Brain pericyte (primary cell): Measurements from ENCODE around the gene KRTAP20-3.

Experiments used
- DNase-seq: peaks from one replicate; pipeline ENCODE4 v3.0.0-alpha.2; 2012; ENCODE audit warnings: low read depth, low spot score

Gene KRTAP20-3

GRCh38 chr21:30642564-30642963 is at the start of gene KRTAP20-3:
KRTAP20-3 (plus strand) TSS chr21:30642864.
- DNase-seq: no peak

DNA sequence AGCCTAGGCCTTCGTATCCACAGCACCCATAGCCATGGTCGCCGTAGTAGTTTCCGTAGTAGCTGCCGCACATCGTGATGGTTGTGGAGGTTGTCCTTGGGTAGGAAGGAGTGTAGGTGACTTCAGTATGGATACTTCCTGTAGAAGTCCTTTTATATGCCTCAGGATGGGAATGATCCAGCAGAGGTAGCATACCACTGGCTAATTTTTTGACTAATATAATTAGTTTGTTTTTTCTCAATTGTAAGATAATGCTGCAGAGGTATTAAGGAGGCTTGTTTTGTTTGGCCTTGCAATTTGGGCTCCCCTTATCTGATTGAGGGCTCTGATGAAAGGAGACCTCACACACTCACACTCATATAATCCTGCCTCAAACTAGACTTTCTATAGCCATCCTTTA is 43.9 kb upstream of the KRTAP20-3 start, which contains the start of gene KRTAP6-2:
Gene KRTAP6-2 (minus strand): TSS at position 101 of the 400 bp plus-strand sequence. CDS start 28 bp downstream, at position 73.
- no peak for DNase-seq

GRCh38 chr21:30600787-30601186 is 41.9 kb upstream of the KRTAP20-3 start, which contains the start of gene KRTAP22-1:
KRTAP22-1 (plus strand) TSS chr21:30601087.
- DNase-seq: no peak

DNA sequence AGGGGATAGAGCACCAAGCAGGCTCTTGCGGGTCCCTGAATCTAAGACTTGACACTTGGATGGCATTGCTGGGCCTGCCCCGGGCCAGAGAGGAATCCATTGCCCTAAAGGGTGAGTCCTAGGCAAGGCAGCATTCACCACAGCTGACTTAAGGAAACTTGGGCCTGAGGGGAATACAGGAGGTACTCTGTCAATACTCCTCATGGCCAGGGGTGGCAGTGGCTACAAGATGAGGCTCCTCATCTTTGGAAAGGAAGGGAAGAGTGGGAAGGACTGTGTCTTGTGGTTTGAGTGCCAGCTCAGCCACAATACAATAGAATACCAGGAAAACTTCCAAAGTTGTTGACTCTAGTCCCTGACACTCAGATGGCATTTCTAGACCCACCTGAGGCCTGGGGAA is 36.7 kb upstream of the KRTAP20-3 start:
- no peak for DNase-seq

- DNase-seq: no peak
These were observed 30.5 kb upstream of the KRTAP20-3 start for GRCh38 chr21:30612132-30612531.

GRCh38 chr21:30613836-30614235 is 28.8 kb upstream of the KRTAP20-3 start, which contains the start of gene KRTAP6-1:
KRTAP6-1 (minus strand) TSS chr21:30613930; CDS start chr21:30613904, 26 bp downstream.
- DNase-seq: no peak

DNA sequence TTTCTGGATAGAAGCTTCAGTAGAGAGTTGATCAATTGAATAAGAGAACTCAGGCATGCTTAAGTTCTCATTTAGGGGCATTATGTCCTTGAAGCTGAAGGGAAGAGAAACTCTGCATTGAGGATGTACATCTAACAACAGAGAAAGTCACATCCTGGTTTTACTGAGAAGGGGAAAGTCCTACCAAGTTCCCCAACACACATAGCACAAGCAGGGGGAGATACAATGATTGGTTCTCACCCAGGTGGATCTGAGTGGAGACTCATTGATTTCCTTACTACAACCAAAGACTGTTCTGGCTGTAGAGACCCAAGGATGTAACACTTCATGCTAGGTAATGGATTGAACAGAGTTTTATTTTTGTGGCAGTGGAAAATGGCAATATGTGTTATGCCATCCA is 27.5 kb upstream of the KRTAP20-3 start:
- DNase-seq: no peak

DNA sequence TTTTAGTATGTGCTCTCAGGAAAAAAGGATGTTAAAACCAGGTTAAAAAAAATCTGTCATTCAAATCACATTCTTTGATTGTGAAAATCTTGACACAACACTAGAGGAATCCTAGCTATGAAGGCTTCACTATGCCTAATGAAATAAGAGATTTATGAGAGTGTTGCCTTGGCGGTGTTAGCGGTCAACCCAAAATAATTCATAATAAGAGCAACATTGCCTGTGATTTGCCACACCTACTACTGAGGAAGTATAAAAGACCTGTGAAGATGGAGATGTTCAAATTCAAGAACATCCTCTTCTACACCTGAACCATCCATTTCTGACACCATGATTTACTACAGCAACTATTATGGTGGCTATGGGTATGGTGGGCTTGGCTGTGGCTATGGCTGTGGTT is 26.5 kb upstream of the KRTAP20-3 start, which contains the start of gene KRTAP20-1:
Gene KRTAP20-1 (plus strand): TSS at position 301 of the 400 bp plus-strand sequence. CDS start 30 bp downstream, at position 331.
- DNase-seq: no peak

GRCh38 chr21:30620080-30620479 is 22.6 kb upstream of the KRTAP20-3 start:
- DNase-seq: no peak

GRCh38 chr21:30620522-30620921 is 22.1 kb upstream of the KRTAP20-3 start, which contains the start of gene KRTAP20-4:
KRTAP20-4 (plus strand) TSS chr21:30620627.
- no peak for DNase-seq

GRCh38 chr21:30623362-30623761 is 19.3 kb upstream of the KRTAP20-3 start:
- no peak for DNase-seq

- DNase-seq: no peak
These were observed 17.1 kb upstream of the KRTAP20-3 start for GRCh38 chr21:30625449-30626165.

- no peak for DNase-seq
These were observed 14.6 kb upstream of the KRTAP20-3 start for GRCh38 chr21:30628109-30628508.

- no peak for DNase-seq
These were observed 13.5 kb upstream of the KRTAP20-3 start for GRCh38 chr21:30629200-30629599.

GRCh38 chr21:30634906-30635305 is 7.8 kb upstream of the KRTAP20-3 start, which contains the start of gene KRTAP20-2:
KRTAP20-2 (plus strand) TSS chr21:30635206; CDS start chr21:30635264, 58 bp downstream.
- DNase-seq: no peak

DNA sequence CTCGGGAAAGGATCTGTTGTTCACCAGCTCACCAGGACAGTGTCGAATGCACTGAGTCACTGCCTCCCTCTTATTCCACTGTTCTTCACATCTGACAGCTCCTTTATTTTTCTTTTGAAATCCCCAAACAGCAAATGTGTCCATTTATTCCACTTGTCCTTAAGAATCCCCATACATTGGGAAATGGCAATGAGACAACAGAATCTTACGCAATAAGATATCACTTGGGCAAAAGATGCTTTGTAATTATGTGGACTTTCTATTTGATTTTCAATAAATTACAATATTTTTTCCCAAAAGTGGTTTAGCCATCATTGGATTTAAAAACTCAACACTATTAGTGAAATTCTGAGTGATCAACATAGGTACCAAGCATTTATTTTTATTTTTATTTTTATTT is 4.0 kb upstream of the KRTAP20-3 start:
- DNase-seq: no peak

DNA sequence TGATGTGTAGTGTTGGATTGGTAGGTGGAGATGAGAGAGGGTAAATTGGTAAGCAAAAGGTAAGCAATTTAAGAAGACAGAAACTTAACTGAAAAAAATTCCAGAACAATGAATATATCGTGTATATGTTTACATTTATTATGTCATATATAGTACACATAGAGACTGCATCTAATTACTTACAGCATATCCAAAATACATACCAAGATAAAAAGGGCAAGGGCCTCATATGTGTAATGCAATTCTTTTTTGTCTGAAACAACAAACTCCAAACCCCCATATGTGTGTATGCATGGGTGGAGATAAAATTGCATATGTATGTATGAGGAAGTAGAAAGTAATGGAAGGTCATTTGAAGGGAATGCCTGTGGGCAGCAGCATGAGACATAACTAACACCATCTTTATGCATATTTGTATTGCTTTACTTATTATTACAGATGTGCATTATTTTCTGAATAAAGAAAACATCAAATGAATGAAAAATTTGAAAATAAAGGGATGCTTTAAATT is 4.3 kb downstream of the KRTAP20-3 start:
- DNase-seq: no peak

GRCh38 chr21:30652891-30653290 is 10.2 kb downstream of the KRTAP20-3 start:
- DNase-seq: no peak

GRCh38 chr21:30668776-30669175 is 26.1 kb downstream of the KRTAP20-3 start:
- DNase-seq: no peak

GRCh38 chr21:30672985-30673650 is 30.5 kb downstream of the KRTAP20-3 start:
- no peak for DNase-seq

DNA sequence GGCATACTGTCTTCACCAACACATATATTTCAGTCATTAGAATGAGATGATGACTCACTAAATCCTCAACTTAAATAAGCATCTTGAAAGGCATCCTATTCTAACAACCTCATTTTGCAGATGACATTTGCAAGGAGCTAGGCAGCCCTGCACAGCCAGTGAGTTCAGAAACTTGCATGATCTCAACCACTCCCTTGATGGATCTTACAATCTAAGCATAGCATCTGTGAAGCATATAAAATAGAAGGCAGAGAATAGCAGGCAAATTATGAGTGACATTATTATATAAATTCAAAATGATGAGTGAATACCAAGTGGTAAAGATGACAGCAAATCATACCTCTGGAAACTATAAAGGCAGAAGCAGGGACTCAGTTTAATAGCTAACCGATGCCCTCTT is 31.6 kb downstream of the KRTAP20-3 start:
- no peak for DNase-seq

DNA sequence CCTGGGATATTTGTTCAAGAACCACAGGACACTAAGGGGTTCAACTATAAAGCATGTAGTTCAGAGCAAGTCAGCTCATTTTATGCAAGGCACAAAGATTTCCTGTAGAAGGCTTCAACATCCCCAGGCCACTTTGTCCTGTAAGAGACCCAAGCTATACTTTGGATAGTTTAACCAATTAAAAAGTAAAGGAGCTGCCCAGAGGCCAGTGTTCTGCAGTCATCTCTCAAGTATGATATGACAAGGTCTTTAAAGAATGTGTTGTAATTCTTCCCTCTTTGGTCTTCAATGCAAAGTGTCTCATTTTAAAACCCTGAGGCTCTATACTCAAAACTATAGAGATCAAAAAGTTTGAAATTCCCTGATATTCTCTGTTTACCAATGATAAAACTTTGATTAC is 34.1 kb downstream of the KRTAP20-3 start:
- DNase-seq: no peak
